ENCODE measurements around the gene FGD2. TPM values are rescaled to one million over a fixed set of nuclear protein-coding genes. Genes with fewer than 3 reads are reported as not detected.

FGD2 gene
- total and polyA plus RNA-seq, 2 donors (not counting 3 experiments of a cell fraction or from before 2014, with no cell fraction given), result not detected

DNA sequence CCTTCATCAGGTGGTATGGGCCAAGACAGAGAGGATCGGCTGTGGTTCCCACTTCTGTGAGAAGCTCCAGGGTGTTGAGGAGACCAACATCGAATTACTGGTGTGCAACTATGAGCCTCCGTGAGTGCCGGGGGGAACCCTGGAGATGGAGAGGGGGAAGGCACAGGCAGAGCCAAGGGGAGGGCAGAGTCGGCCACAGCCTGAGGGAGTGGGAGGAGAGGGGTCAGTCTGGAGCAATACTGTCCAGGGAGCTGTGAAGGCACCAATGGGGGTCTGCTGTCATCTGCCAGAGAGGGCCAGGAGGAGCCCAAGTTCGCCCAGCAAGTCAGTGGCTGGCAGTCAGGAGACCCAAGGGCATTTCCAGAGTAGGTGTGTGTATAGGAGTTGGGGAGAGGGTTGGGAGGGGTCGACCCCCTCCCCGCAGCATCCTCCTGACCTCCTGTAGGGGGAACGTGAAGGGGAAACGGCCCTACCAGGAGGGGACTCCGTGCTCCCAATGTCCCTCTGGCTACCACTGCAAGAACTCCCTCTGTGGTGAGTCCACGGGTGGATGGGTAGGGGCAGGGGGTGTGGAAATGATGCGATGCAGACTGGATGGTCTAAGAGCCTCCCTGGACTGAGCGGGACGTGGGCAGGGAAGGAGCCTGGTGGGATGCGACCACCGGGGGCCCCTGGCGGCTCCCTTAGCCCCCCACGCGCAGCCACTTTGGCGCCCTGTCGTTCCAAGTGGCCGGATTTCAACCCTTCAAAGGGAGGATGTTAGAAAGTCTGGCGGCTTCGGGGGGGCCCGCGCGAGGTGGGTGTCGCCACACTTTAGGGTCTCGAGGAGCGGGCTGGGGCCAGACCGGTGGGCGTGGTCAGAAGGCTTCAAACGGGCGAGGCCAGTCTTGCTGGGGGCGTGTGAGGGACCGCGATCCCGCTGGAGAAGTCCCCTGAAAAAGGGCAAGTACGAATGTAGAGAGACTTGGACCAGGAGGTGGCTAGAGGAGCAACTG lies 43.7 kb upstream of the FGD2 start:
- H3K27ac ChIP-seq (ENCODE audit: insufficient read depth, low read depth, low read length), result no peak overlapping the region
- H3K9me3 ChIP-seq (replicated peaks; ENCODE audit: control insufficient read depth, insufficient read depth, low read length), result no peaks in the 10 kb centered on the region
- TF ChIP-seq, protein P1, sequence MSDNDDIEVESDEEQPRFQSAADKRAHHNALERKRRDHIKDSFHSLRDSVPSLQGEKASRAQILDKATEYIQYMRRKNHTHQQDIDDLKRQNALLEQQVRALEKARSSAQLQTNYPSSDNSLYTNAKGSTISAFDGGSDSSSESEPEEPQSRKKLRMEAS (IDR thresholded peaks at IDR 0.05; ENCODE audit: insufficient read depth, insufficient read length), result no peak
- TF ChIP-seq FOS (IDR thresholded peaks at IDR 0.05; ENCODE audit: borderline replicate concordance, insufficient read depth, low read length), result no peak
- TF ChIP-seq GATA2 (IDR thresholded peaks at IDR 0.05; ENCODE audit: insufficient read depth, insufficient read length, low read depth, low read length), result no peak
- no peak for TF ChIP-seq POLR2A (IDR thresholded peaks at IDR 0.05; ENCODE audit: low read depth, low read length)
- no peak for TF ChIP-seq POLR2AphosphoS5 (IDR thresholded peaks at IDR 0.05; ENCODE audit: insufficient read depth, low read depth, low read length)
- no peak for TF ChIP-seq EZH2 (IDR thresholded peaks at IDR 0.05; ENCODE audit: borderline replicate concordance, low read depth, low read length, severe bottlenecking)
- TF ChIP-seq MYC (IDR thresholded peaks at IDR 0.05; ENCODE audit: low read depth, low read length), result no peak
- no peak for FAIRE-seq
- H3K9ac ChIP-seq (replicated peaks; ENCODE audit: extremely low read depth, insufficient read depth, low read length), result no peak overlapping the region
- POLR2A ChIA-PET, result no interaction called here
- BruUV-seq (replicated peaks), result no TSS peak
- H2AFZ ChIP-seq (ENCODE audit: low read depth, low read length), result no peak overlapping the region
- no peak overlapping the region for H3K4me2 ChIP-seq (ENCODE audit: insufficient read depth, low read length)
- no peak for DNase-seq (ENCODE audit: low read depth, low spot score)
- peaks cover 3% of the 10 kb centered on the region for H3K4me1 ChIP-seq (ENCODE audit: control insufficient read depth, extremely low read depth, insufficient read depth, low read length)
- CTCF ChIA-PET, result interaction anchor here (2.8 kb wide), 1 partner anchor 56 kb away, joined by 8 read pairs; no protein-coding TSS in a partner anchor
- H3K9me1 ChIP-seq (replicated peaks; ENCODE audit: control insufficient read depth, extremely low read depth, insufficient read depth, low read length), result no peaks in the 10 kb centered on the region
- H3K79me2 ChIP-seq (ENCODE audit: control insufficient read depth, insufficient read depth, low read length), result no peaks in the 10 kb centered on the region
- H3K4me3 ChIP-seq (replicated peaks in 1 of 3; ENCODE audit: insufficient read depth in 1 of 3, low read depth in 1 of 3, low read length in 3 of 3), result no peak overlapping the region
- dilution Hi-C loops (cut with MboI; ENCODE audit: extremely low pct_ligation_motif_present, low sequenced_read_pairs), result no loop called here
- no peaks in the 10 kb centered on the region for H3K36me3 ChIP-seq (ENCODE audit: control insufficient read depth in 2 of 2, extremely low read depth in 1 of 2, insufficient read depth in 2 of 2, low read length in 2 of 2)
- intact Hi-C loops (cut with micrococcal nuclease), result no loop called here
- H4K20me1 ChIP-seq (replicated peaks; ENCODE audit: control insufficient read depth, extremely low read depth, insufficient read depth, low read length), result no peaks in the 10 kb centered on the region
- H3K27me3 ChIP-seq (ENCODE audit: control insufficient read depth in 2 of 2, insufficient read depth in 2 of 2, low read length in 2 of 2), result no peaks in the 10 kb centered on the region

Data from endothelial cell of umbilical vein (primary cell).